Keratinocyte (primary cell): ENCODE data around the gene PIM3.

Experiments
- CTCF ChIP-seq, 3 experiments: IDR thresholded peaks in 1 of 3; conservative IDR thresholded peaks in 1 of 3; optimal IDR thresholded peaks in 1 of 3; 2 replicates in 2 of 3; 3 replicates in 1 of 3; pipeline versions ENCODE3 to v1.5.1; 2011; ENCODE audit warnings: low read length in 3 of 3, mild to moderate bottlenecking in 3 of 3, moderate library complexity in 2 of 3, control low read depth in 1 of 3, inconsistent platforms in 1 of 3; ENCODE audit not compliant: insufficient read depth in 2 of 3; ENCODE audit errors: extremely low read depth in 1 of 3
- EZH2 ChIP-seq: IDR thresholded peaks from one replicate; pipeline ENCODE4 v1.6.1; 2012; ENCODE audit warnings: inconsistent platforms, mild to moderate bottlenecking, low read length, moderate library complexity

- TF ChIP-seq CTCF (optimal IDR thresholded peaks at IDR 0.05 in 1 of 3, IDR thresholded peaks at IDR 0.05 in 1 of 3, conservative IDR thresholded peaks at IDR 0.05 in 1 of 3; ENCODE audit: extremely low read depth in 1 of 3, insufficient read depth in 2 of 3, low read length in 3 of 3) (no peak), EZH2 (no peak)
Measured at GRCh38 chr22:49913446-49913845, 47.1 kb upstream of the PIM3 start.
